ENCODE results near the gene PDLIM5.

PDLIM5 gene

GRCh38 chr4:94426783-94427182 is 25.0 kb upstream of the PDLIM5 start:
- TF ChIP-seq POLR2AphosphoS5 (IDR thresholded peaks at IDR 0.05; ENCODE audit: low read depth, low read length) (no peak), TAF1 (IDR thresholded peaks at IDR 0.05; ENCODE audit: borderline replicate concordance, insufficient read depth, low read length) (no peak), SIN3A (IDR thresholded peaks at IDR 0.05; ENCODE audit: borderline replicate concordance, insufficient read depth, low read length) (no peak), FOXP2 (optimal IDR thresholded peaks at IDR 0.05; ENCODE audit: borderline replicate concordance, extremely low read depth, extremely low read length, insufficient read depth) (no peak), REST (IDR thresholded peaks at IDR 0.05; ENCODE audit: insufficient read depth in 1 of 2, low read depth in 2 of 2, low read length in 2 of 2) (no peak)

GRCh38 chr4:94428884-94429283 is 22.9 kb upstream of the PDLIM5 start:
- TF ChIP-seq POLR2AphosphoS5 (IDR thresholded peaks at IDR 0.05; ENCODE audit: low read depth, low read length): no peak
- TF ChIP-seq SIN3A (IDR thresholded peaks at IDR 0.05; ENCODE audit: borderline replicate concordance, insufficient read depth, low read length): no peak
- TF ChIP-seq REST (IDR thresholded peaks at IDR 0.05; ENCODE audit: insufficient read depth in 1 of 2, low read depth in 2 of 2, low read length in 2 of 2): no peak
- TF ChIP-seq FOXP2 (optimal IDR thresholded peaks at IDR 0.05; ENCODE audit: borderline replicate concordance, extremely low read depth, extremely low read length, insufficient read depth): no peak

GRCh38 chr4:94430406-94430805 is 21.3 kb upstream of the PDLIM5 start:
- TF ChIP-seq REST (IDR thresholded peaks at IDR 0.05; ENCODE audit: insufficient read depth in 1 of 2, low read depth in 2 of 2, low read length in 2 of 2) (no peak), FOXP2 (optimal IDR thresholded peaks at IDR 0.05; ENCODE audit: borderline replicate concordance, extremely low read depth, extremely low read length, insufficient read depth) (no peak)

GRCh38 chr4:94431388-94431787 is 20.4 kb upstream of the PDLIM5 start:
- TF ChIP-seq SIN3A (IDR thresholded peaks at IDR 0.05; ENCODE audit: borderline replicate concordance, insufficient read depth, low read length) (no peak), FOXP2 (optimal IDR thresholded peaks at IDR 0.05; ENCODE audit: borderline replicate concordance, extremely low read depth, extremely low read length, insufficient read depth) (no peak)

GRCh38 chr4:94434505-94434904 is 17.2 kb upstream of the PDLIM5 start:
- TF ChIP-seq TAF1 (IDR thresholded peaks at IDR 0.05; ENCODE audit: borderline replicate concordance, insufficient read depth, low read length) (no peak), POLR2AphosphoS5 (IDR thresholded peaks at IDR 0.05; ENCODE audit: low read depth, low read length) (no peak), REST (IDR thresholded peaks at IDR 0.05; ENCODE audit: insufficient read depth in 1 of 2, low read depth in 2 of 2, low read length in 2 of 2) (no peak)

- TF ChIP-seq SIN3A (IDR thresholded peaks at IDR 0.05; ENCODE audit: borderline replicate concordance, insufficient read depth, low read length) (no peak), FOXP2 (optimal IDR thresholded peaks at IDR 0.05; ENCODE audit: borderline replicate concordance, extremely low read depth, extremely low read length, insufficient read depth) (no peak), REST (IDR thresholded peaks at IDR 0.05; ENCODE audit: insufficient read depth in 1 of 2, low read depth in 2 of 2, low read length in 2 of 2) (no peak), POLR2AphosphoS5 (IDR thresholded peaks at IDR 0.05; ENCODE audit: low read depth, low read length) (no peak), TAF1 (IDR thresholded peaks at IDR 0.05; ENCODE audit: borderline replicate concordance, insufficient read depth, low read length) (no peak)
Observed at GRCh38 chr4:94435874-94436273, 15.9 kb upstream of the PDLIM5 start.
